Hematopoietic multipotent progenitor cell treated with erythropoietin and hydrocortisone succinate and interleukin-3 and kit ligand, for 17 days (in vitro differentiated cells): ENCODE data around the gene USH1G.
"Not testable (repeated sequence)": the region's sequence is repeated elsewhere in the genome, so short reads cannot be mapped to it uniquely, and the experiment has no call there.

Experiments used
- DNase-seq: peaks from one replicate; pipeline ENCODE4 v3.0.0-alpha.2; 2015; ENCODE audit warnings: low spot score

Gene USH1G

GRCh38 chr17:74930535-74931036 is 7.5 kb upstream of the USH1G start:
- no peak for DNase-seq

- DNase-seq = no peak
Measured at GRCh38 chr17:74928786-74929185, 5.7 kb upstream of the USH1G start.

- no peak for DNase-seq
Measured at GRCh38 chr17:74925242-74925641, 2.2 kb upstream of the USH1G start.

GRCh38 chr17:74924250-74924948 is 1.3 kb upstream of the USH1G start, which contains the start of gene OTOP2:
Gene OTOP2, plus strand, starts transcription at chr17:74924273. Its CDS starts 360 bp downstream, at chr17:74924633.
- no peak for DNase-seq

- peak; percentile 56 for DNase-seq
Measured at GRCh38 chr17:74923538-74924249, 639 bp upstream of the USH1G start.

GRCh38 chr17:74922172-74922571 is 883 bp downstream of the USH1G start:
- no peak for DNase-seq

GRCh38 chr17:74921769-74922168 is 1.3 kb downstream of the USH1G start:
- DNase-seq = no peak

GRCh38 chr17:74921026-74921681 is 1.9 kb downstream of the USH1G start:
- DNase-seq = no peak

- DNase-seq = no peak
Measured at GRCh38 chr17:74920642-74921025, 2.4 kb downstream of the USH1G start.

- no peak for DNase-seq
Measured at GRCh38 chr17:74920306-74920620, 2.8 kb downstream of the USH1G start.

GRCh38 chr17:74919440-74920305 is 3.4 kb downstream of the USH1G start:
- no peak for DNase-seq

GRCh38 chr17:74918906-74919305 is 4.1 kb downstream of the USH1G start:
- DNase-seq = no peak

GRCh38 chr17:74917430-74917829 is 5.6 kb downstream of the USH1G start:
- DNase-seq = no peak

GRCh38 chr17:74916851-74917199 is 6.2 kb downstream of the USH1G start:
- DNase-seq = no peak

- DNase-seq = no peak
Measured at GRCh38 chr17:74916136-74916850, 6.8 kb downstream of the USH1G start.

- not testable (repeated sequence) for DNase-seq
Measured at GRCh38 chr17:74911423-74911822, 11.6 kb downstream of the USH1G start.

- DNase-seq = not testable (repeated sequence)
Measured at GRCh38 chr17:74909097-74909496, 14.0 kb downstream of the USH1G start.

GRCh38 chr17:74907012-74907411 is 16.0 kb downstream of the USH1G start:
- DNase-seq = no peak

GRCh38 chr17:74906214-74906793 is 16.8 kb downstream of the USH1G start:
- not testable (repeated sequence) for DNase-seq

GRCh38 chr17:74904687-74905409 is 18.2 kb downstream of the USH1G start:
- no peak for DNase-seq
